Inferior parietal cortex (tissue), 1 donor: ENCODE data around the gene OPCML.

Source experiments
- DNase-seq: peaks from one replicate; pipeline ENCODE4 v3.0.0-alpha.2; 2016; ENCODE audit errors: extremely low spot score

The OPCML gene

GRCh38 chr11:132982772-132983640 is 549.3 kb downstream of the OPCML start:
- no peak for DNase-seq

GRCh38 chr11:132981131-132981956 is 551.0 kb downstream of the OPCML start:
- no peak for DNase-seq

DNA sequence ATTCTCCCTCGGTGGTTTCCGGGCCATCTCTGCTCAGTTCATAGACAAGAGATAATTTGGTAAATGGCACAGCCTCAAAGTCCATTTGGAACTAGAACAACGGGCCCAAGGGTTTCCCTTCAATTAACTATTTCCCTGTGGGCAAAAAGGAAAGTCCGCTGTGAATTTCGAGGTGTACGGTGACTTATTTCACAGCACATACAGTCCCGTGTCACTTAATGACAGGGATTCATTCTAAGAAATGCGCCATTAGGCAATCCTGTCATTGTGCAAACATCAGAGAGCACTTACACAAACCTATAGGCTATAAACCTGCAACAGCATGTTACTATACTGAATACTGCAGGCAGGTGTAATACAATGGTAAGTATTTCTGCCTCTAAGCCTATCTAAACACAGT is 551.6 kb downstream of the OPCML start:
- no peak for DNase-seq

- no peak for DNase-seq
Observed at GRCh38 chr11:132977746-132978145, 554.6 kb downstream of the OPCML start.

DNA sequence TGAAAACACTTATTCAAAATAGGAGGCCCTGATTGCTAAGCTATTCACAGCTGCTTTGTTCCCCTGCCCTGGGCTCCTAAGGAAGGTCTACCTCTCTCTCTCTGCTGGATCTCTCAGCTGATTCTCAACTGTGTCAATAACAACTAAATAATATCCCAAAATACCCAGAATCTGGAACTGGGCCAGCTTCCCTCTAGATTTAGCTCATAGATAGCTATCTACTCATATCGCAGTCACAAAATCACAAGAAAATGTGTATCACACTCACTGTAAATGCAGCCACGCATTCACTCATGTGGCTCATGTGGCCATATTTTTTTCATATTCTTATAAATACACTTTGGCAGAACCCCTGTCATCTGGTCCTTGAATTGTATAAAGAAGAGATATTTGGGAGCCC is 555.1 kb downstream of the OPCML start:
- DNase-seq: no peak

GRCh38 chr11:132976115-132976514 is 556.2 kb downstream of the OPCML start:
- no peak for DNase-seq

DNA sequence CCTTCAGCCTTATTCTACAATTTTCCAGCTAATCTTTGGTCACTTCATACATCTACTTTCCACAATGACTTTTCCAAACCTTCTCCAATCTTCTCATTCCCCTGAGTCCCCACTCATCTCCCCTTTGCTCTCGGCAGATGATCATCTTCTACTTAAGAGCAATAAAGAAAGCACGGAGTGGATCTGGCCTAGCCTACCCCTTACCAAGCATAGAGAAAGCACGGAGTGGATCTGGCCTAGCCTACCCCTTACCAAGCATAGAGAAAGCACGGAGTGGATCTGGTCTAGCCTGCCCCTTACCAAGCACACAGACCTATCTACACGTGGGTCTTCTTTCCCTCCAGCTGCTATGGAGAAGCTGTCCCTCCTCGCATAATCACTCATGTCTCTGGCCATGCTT is 558.6 kb downstream of the OPCML start:
- no peak for DNase-seq

DNA sequence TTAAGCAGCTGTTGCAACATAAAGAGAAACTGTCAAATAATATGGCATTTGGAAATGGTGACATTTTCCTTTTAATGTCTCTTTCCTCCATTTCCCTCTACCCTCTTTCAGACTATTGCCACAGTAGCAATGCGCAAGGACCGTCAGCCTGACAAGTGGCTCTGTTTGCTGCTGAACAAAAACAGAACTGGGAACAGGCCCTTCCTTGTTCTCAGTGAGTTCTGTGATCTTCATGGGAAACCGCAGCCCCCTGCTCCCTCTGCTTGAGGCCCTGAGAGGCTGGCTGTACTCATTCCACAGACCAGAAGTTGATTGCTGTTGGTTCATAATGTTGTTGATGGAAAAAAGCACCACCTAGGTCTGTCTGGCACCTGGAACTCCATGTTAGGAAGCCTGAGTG is 559.7 kb downstream of the OPCML start:
- peak; percentile 68 for DNase-seq

GRCh38 chr11:132971351-132971750 is 561.0 kb downstream of the OPCML start:
- peak; percentile 12 for DNase-seq

DNA sequence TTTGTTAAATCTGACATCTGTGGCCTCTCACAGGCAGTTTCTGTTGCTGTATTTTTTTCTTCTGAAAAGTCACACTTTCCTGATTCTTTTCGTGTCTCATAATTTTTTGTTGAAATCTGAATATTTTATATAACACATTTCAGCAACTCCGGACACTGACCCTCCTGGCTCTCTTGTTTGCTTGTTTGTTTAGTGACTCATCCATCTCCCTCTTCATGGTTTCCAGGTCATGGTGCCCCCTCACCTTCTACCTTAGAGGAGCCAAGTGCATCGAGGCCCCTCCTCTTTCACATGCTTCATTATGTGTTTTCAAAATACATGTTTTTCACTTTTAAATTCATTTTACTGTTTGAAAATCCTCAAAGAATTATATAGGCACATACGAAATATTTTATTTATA is 562.4 kb downstream of the OPCML start:
- no peak for DNase-seq

DNA sequence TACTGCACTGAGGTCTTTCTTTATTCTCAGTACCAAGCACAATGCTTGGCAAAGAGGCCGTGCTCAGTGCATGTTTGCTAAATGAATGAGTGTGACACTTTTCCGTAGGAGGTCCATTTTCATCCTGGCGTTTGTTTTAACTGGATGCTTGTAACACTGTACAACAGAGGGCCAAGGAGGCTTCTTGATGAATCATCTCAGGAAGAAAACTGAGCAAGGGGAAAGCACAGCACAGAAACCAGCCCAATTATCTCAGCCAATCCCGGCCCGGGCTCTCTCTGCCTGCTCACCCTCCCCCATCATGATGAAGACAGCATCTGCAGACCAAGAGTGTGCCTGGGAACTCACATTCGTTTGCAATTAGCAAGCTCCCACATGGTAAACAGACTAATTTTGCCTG is 570.3 kb downstream of the OPCML start:
- DNase-seq: peak; percentile 73

DNA sequence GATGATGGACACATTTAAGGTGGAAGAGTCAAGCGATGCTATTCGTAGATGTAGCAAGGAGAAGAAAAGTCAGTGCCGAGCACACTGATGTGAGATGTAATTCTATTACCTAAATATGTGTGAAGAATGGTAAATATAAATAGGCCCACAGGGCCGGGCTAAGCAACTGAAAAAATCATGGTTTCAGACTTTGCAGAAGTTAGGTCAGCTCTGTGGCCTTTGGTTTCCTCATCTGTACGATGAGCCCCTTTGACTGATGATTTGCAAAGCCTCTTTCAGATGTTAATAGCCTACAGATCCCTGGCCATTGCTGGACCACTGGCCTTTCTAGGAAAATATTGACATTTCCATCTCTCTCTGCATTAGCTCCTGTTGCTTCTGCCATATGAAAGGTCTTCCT is 570.8 kb downstream of the OPCML start:
- peak; percentile 7 for DNase-seq

DNA sequence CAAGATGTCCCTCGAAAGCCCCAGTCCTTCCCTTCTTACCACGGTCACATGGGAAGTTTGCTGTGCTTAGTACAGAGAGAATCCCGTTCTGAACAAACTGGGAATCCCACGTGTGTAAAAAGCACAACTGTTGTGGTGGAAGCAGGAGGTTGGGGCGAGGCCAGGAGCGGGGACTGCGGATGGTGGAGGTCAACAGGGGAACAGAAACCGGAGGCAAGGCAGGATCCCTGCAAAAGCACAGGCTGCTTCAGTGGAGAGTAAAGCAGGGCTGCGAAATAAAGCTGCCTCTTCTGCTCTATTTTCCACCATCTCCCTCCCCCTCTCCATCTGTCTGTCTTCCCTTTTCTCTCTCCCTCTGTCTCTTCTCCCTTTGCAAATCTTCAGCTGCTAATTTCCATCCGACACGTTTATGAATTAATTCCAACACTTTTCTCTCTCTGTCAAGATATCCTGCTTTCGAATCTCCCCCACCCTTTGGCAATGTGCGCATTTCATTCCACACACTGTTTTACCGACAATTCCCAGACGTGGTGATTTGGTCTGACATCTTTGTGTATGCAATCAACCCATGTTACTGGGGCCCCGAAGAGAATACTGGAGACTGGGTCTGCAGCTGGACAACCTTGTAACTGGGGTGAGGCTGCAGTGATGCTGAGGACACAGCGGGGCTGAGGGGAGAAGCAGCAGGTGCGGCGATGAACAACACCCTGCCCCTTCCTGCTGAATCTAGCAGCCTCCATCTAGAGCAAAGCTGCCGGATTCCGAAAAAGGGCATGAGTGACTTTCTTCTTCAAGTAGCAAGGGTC is 571.8 kb downstream of the OPCML start:
- DNase-seq: peak; percentile 44

DNA sequence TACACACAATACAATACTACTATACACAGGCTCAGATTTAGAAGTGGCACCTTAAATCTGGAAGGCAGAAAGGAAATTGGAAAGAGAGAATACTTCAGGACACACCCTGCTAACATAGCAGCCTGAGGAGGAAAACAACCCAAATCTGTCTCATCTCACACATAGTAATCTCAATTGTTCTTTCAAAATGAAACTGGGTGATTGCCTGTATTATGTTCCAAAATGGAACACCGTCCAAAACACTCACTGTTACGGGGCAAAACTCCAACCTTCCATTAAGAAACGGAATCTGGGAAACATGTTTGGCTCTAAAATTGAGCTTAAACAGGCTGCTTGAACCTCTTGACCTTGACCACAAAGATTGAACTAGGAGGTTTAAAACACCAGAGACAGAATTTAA is 572.6 kb downstream of the OPCML start:
- peak; percentile 50 for DNase-seq

DNA sequence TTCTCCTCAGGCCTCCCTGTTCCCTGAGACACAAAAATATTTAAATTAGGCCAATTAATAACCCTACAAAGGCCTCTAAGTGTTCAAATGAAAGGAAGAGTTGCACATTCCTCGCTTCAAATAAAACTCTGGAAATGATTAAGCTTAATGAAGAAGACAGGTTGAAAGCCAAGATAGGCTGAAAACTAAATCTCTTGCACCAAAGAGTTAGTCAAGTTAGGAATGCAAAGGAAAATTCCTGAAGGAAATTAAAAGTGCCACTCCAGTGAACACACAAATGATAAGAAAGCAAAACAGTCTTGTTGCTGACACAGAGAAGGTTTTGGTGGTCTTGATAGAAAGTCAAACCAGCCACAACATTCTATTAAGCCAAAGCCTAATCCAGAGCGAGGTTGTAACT is 574.4 kb downstream of the OPCML start:
- no peak for DNase-seq

- no peak for DNase-seq
Observed at GRCh38 chr11:132948252-132948651, 584.0 kb downstream of the OPCML start.

GRCh38 chr11:132944569-132944944 is 587.7 kb downstream of the OPCML start:
- no peak for DNase-seq

- peak; percentile 7 for DNase-seq
Observed at GRCh38 chr11:132943706-132944568, 588.4 kb downstream of the OPCML start.

- peak; percentile 13 for DNase-seq
Observed at GRCh38 chr11:132943357-132943705, 589.0 kb downstream of the OPCML start.

DNA sequence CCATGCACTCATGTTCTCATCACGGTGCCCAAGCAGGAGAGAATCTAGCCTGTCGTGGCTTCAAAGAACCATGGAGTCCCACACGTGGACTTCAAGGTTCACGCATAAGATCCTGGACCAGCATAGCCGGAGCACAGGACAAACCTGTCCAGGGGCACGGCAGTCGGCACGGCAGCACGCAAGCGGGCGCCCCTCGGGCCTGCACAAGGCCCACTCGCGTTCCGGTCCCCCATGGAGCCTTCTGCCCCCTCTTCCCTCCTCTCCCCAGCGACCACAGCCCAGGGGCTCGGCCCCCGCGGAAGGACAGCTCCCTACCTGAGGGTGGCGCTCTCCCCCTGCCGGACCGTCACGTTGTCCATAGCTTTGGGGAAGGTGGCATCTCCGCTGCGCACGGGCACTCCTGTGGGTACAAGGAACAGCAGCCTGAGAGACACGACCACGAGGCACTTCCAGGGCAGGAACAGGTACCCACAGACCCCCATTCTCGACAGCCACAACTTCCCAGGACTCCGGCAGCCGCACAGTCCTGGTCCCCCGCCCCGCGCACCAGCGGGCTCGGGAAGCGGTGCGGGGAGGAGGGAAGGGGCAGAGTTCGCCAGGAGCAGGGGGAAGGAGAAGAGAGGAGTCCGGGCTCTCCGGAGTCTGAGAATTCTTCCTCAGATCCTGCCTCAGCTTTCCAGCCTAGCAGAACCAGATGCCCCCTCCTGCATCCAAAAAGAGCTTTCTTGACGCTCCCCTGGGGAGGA is 589.5 kb downstream of the OPCML start:
- DNase-seq: peak; percentile 13

DNA sequence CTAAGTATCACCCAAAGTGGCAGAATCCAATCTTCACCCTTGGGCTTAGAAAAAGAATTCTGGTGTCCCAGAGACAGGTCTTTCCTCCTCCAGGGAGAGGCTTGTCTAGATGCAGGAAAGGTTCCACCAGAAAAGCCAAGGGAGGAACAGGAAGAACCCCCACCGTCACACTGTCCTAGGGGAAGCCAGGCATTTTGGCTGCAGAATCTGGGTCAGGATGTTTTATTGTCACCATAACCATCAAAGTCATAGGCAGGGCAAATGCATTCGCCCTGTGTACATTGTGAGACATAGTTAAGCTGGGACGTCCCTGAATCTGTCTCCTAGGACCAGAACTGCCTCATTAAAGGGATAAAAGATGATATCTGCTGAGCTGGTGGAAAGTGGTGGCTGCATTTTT is 590.5 kb downstream of the OPCML start:
- DNase-seq: peak; percentile 23
